Upper lobe of left lung (tissue), 4 donors: ENCODE data around the gene SYNJ1.
"Not testable (repeated sequence)": the region's sequence is repeated elsewhere in the genome, so short reads cannot be mapped to it uniquely, and the experiment has no call there.

Experiments used
- CTCF ChIP-seq, 6 experiments: fragments of 450-650 bp in 4 of 6; fragments of 200-600 bp in 2 of 6; sonication (generic) in 2 of 6; IDR thresholded peaks; one replicate each; pipeline ENCODE4 v1.5.1; 2016 to 2019; ENCODE audit warnings: antibody characterized with exemption in 6 of 6
- POLR2A ChIP-seq, 4 donors: fragments of 450-650 bp; IDR thresholded peaks; one replicate each; pipeline ENCODE4 v1.5.1; 2016 to 2017; ENCODE audit warnings: antibody characterized with exemption in 4 of 4, mild to moderate bottlenecking in 2 of 4

GRCh38 chr21:32746711-32747110, 18.9 kb upstream of the SYNJ1 start:
- not testable (repeated sequence) for TF ChIP-seq POLR2A, CTCF (IDR thresholded peaks at IDR 0.05)
